ENCODE data around the gene KIF21B. TPM values are rescaled to one million over a fixed set of nuclear protein-coding genes. Genes with fewer than 3 reads are reported as not detected.

The KIF21B gene
- total and polyA plus RNA-seq, 2 of the 8 experiments (the other 6 are each of a cell fraction or from before 2014, with no cell fraction given): 10.8 to 26.5 TPM

GRCh38 chr1:200960236-200960947 is 63.1 kb downstream of the KIF21B start:
- Histone ChIP-seq H2AK5ac (ENCODE audit: low read depth, low read length) (no peak overlapping the region), H3K27ac (ENCODE audit: low read depth, low read length) (no peak overlapping the region), H3K4ac (replicated peaks; ENCODE audit: insufficient read length, low read depth, low read length) (no peak overlapping the region), H3K9me3 (ENCODE audit: insufficient read depth in 2 of 2, low read depth in 1 of 2, low read length in 1 of 2) (no peaks in the 10 kb centered on the region), H2BK20ac (ENCODE audit: low read length) (no peak overlapping the region), H3K4me1 (replicated peaks in 1 of 4; ENCODE audit: control insufficient read depth in 3 of 4, insufficient read depth in 4 of 4, low read length in 3 of 4) (peaks cover 0 to 3% (median under 1%) of the 10 kb centered on the region in 4 experiments; a peak in 2 of 7 replicates), H3K9ac (replicated peaks in 1 of 4; ENCODE audit: extremely low read depth in 1 of 4, low read depth in 3 of 4, low read length in 3 of 4) (no peak overlapping the region; a peak in 1 of 7 replicates), H4K20me1 (replicated peaks in 1 of 2; ENCODE audit: control insufficient read depth in 1 of 2, insufficient read depth in 2 of 2, low read length in 2 of 2) (no peaks in the 10 kb centered on the region), H4K8ac (ENCODE audit: extremely low read depth, insufficient read depth, low read length) (no peak overlapping the region; the same call in 1 of the 2 replicates), H3K36me3 (ENCODE audit: control insufficient read depth in 2 of 4, insufficient read depth in 4 of 4, low read length in 3 of 4) (no peaks in the 10 kb centered on the region), H2BK120ac (replicated peaks; ENCODE audit: low read depth, low read length) (no peak overlapping the region), H2BK12ac (ENCODE audit: low read depth, low read length) (no peak overlapping the region), H3K4me2 (ENCODE audit: insufficient read depth in 1 of 2, low read depth in 2 of 2, low read length in 2 of 2) (no peak overlapping the region), H3K4me3 (ENCODE audit: extremely low read depth in 1 of 4, insufficient read depth in 2 of 4, low read depth in 3 of 4, low read length in 4 of 4) (no peak overlapping the region), H3K56ac (replicated peaks; ENCODE audit: insufficient read length, low read depth, low read length) (no peak overlapping the region), H2AFZ (ENCODE audit: low read length) (no peak overlapping the region), H3K18ac (ENCODE audit: extremely low read depth, low read length) (no peak overlapping the region), H2BK15ac (ENCODE audit: low read length) (no peak overlapping the region), H3K23me2 (ENCODE audit: low read depth, low read length) (no peaks in the 10 kb centered on the region), H3K79me1 (ENCODE audit: low read depth, low read length) (no peaks in the 10 kb centered on the region), H3K14ac (ENCODE audit: insufficient read length) (no peak overlapping the region), H2BK5ac (ENCODE audit: low read depth, low read length) (no peak overlapping the region), H3K23ac (ENCODE audit: insufficient read length) (no peak overlapping the region), H3K79me2 (ENCODE audit: control insufficient read depth in 1 of 2, insufficient read depth in 2 of 2, low read length in 2 of 2) (no peaks in the 10 kb centered on the region), H4K91ac (replicated peaks; ENCODE audit: insufficient read length, low read length) (no peak overlapping the region), H3K27me3 (replicated peaks in 1 of 4; ENCODE audit: control insufficient read depth in 3 of 4, extremely low read depth in 1 of 4, insufficient read depth in 3 of 4, low read length in 3 of 4) (no peaks in the 10 kb centered on the region), H4K5ac (ENCODE audit: insufficient read length, low read depth, low read length) (no peak overlapping the region)
- WGBS, 2 experiments (ENCODE audit: extremely low coverage in 1 of 2, insufficient coverage in 1 of 2, insufficient read length in 1 of 2, insufficient replicate concordance in 2 of 2, low coverage in 1 of 2, low lambda C conversion rate in 2 of 2, missing lambda C conversion rate in 1 of 2): 78% methylated on average over 9 of the region's 9 CpGs; no CpG with 5 or more reads in 1 of the 2 experiments
- TF ChIP-seq JUND (IDR thresholded peaks at IDR 0.05; ENCODE audit: low read length) (no peak), TAF1 (IDR thresholded peaks at IDR 0.05; ENCODE audit: low read depth, low read length) (no peak), POU5F1 (IDR thresholded peaks at IDR 0.05; ENCODE audit: low read depth, low read length) (no peak), FOSL1 (IDR thresholded peaks at IDR 0.05; ENCODE audit: insufficient read depth, low read depth, low read length) (no peak), PHF8 (conservative IDR thresholded peaks at IDR 0.05; ENCODE audit: low read depth, low read length) (no peak)
- POLR2A ChIA-PET (ENCODE audit: partially characterized antibody): interaction anchor here (1.3 to 2.1 kb wide), 2 partner anchors 10 to 68 kb away, joined by 3 to 5 read pairs; no protein-coding TSS in a partner anchor
- DNase-seq (ENCODE audit: low read depth in 1 of 2, low spot score in 2 of 2): no peak
- FAIRE-seq: no peak
- CTCF ChIA-PET (ENCODE audit: partially characterized antibody): interaction anchor here (0.9 to 3.3 kb wide), 6 partner anchors 10 to 81 kb away, joined by 3 to 19 read pairs (median 4); no protein-coding TSS in a partner anchor
